Measurements from ENCODE around the gene STXBP5.

STXBP5 gene

DNA sequence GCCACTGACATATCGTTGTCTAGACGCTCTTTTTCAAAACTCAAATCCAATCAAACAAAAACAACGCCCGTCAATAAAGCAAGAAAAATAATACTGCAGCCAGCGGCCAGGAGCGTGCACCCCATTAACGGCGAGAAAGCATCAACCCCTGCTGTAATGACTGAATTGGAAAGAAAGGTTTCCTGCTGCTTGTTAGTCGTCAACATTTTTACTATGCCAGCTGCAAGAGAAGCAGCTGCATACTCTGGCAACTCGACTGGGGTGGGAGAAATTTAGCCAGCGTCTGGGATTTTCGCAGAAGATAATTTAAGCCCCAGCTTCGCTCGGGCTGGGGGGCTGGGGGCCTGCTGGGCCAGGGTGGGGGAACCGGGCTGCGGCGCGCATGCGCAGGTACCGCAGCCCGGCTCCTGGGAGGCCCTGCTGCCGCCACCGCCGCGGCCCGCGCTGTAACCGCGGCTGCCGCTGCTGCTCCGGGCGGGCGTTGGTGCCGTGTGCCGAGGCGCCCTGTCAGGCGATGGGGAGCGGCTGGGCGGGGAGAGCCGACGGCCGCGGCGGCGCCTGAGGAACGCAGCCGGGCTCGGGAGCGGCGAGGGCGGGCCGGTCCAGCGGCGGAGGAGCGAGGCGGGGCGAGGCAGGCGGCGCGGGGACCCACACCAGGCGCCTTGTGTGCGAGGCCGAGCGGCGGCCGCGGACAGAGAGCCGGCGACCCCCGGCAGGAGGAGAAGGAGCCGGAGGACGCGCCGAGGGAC is 732 bp upstream of the STXBP5 start:
- peak overlapping the region; percentile 64; the same call in 1 of the 2 replicates for H3K27ac ChIP-seq
- TF ChIP-seq FOXP2 (optimal IDR thresholded peaks at IDR 0.05; ENCODE audit: control extremely low read depth, extremely low read length, insufficient read depth) = no peak
- TF ChIP-seq POLR2AphosphoS5 (IDR thresholded peaks at IDR 0.05; ENCODE audit: borderline replicate concordance, low read depth, low read length) = peak; percentile 58
- no peak for TF ChIP-seq EZH2 (IDR thresholded peaks at IDR 0.05)
- no peaks in the 10 kb centered on the region for H3K36me3 ChIP-seq (ENCODE audit: insufficient read depth, low read length)
- H3K9ac ChIP-seq (ENCODE audit: insufficient read length) = peak overlapping the region; percentile 69
- no peaks in the 10 kb centered on the region for H3K9me3 ChIP-seq (ENCODE audit: low read depth, low read length)
- peak overlapping the region; percentile 99 for H3K4me3 ChIP-seq
- peak; percentile 56 for DNase-seq (ENCODE audit: low read depth, low spot score)

GRCh38 chr6:147204843-147205311 is 660 bp downstream of the STXBP5 start:
- peak overlapping the region; percentile 60 for H3K9ac ChIP-seq (ENCODE audit: insufficient read length)
- no peak for DNase-seq (ENCODE audit: low read depth, low spot score)
- no peaks in the 10 kb centered on the region for H3K9me3 ChIP-seq (ENCODE audit: low read depth, low read length)
- H3K4me3 ChIP-seq = peak overlapping the region; percentile 99
- TF ChIP-seq FOXP2 (optimal IDR thresholded peaks at IDR 0.05; ENCODE audit: control extremely low read depth, extremely low read length, insufficient read depth) = no peak
- no peak for TF ChIP-seq EZH2 (IDR thresholded peaks at IDR 0.05)
- no peak for TF ChIP-seq POLR2AphosphoS5 (IDR thresholded peaks at IDR 0.05; ENCODE audit: borderline replicate concordance, low read depth, low read length)
- no peak overlapping the region for H3K27ac ChIP-seq
- H3K36me3 ChIP-seq (ENCODE audit: insufficient read depth, low read length) = no peaks in the 10 kb centered on the region

- Histone ChIP-seq H3K4me3 (peak overlapping the region; percentile 99), H3K9ac (ENCODE audit: insufficient read length) (peak overlapping the region; percentile 15), H3K27ac (no peak overlapping the region), H3K9me3 (ENCODE audit: low read depth, low read length) (no peaks in the 10 kb centered on the region), H3K36me3 (ENCODE audit: insufficient read depth, low read length) (no peaks in the 10 kb centered on the region)
- TF ChIP-seq EZH2 (IDR thresholded peaks at IDR 0.05) (no peak), POLR2AphosphoS5 (IDR thresholded peaks at IDR 0.05; ENCODE audit: borderline replicate concordance, low read depth, low read length) (no peak), FOXP2 (optimal IDR thresholded peaks at IDR 0.05; ENCODE audit: control extremely low read depth, extremely low read length, insufficient read depth) (no peak)
- no peak for DNase-seq (ENCODE audit: low read depth, low spot score)
Measured at GRCh38 chr6:147205690-147206600, 1.7 kb downstream of the STXBP5 start.

GRCh38 chr6:147207351-147207750 is 3.1 kb downstream of the STXBP5 start:
- no peak for DNase-seq (ENCODE audit: low read depth, low spot score)
- TF ChIP-seq FOXP2 (optimal IDR thresholded peaks at IDR 0.05; ENCODE audit: control extremely low read depth, extremely low read length, insufficient read depth) = no peak
- TF ChIP-seq POLR2AphosphoS5 (IDR thresholded peaks at IDR 0.05; ENCODE audit: borderline replicate concordance, low read depth, low read length) = no peak
- no peak for TF ChIP-seq EZH2 (IDR thresholded peaks at IDR 0.05)
- no peaks in the 10 kb centered on the region for H3K9me3 ChIP-seq (ENCODE audit: low read depth, low read length)
- no peaks in the 10 kb centered on the region for H3K36me3 ChIP-seq (ENCODE audit: insufficient read depth, low read length)
- no peak overlapping the region for H3K9ac ChIP-seq (ENCODE audit: insufficient read length)
- no peak overlapping the region for H3K4me3 ChIP-seq
- no peak overlapping the region for H3K27ac ChIP-seq

GRCh38 chr6:147207837-147208754 is 3.9 kb downstream of the STXBP5 start:
- DNase-seq (ENCODE audit: low read depth, low spot score) = no peak
- H3K27ac ChIP-seq = no peak overlapping the region
- TF ChIP-seq FOXP2 (optimal IDR thresholded peaks at IDR 0.05; ENCODE audit: control extremely low read depth, extremely low read length, insufficient read depth) (no peak), POLR2AphosphoS5 (IDR thresholded peaks at IDR 0.05; ENCODE audit: borderline replicate concordance, low read depth, low read length) (no peak), EZH2 (IDR thresholded peaks at IDR 0.05) (no peak)
- H3K4me3 ChIP-seq = no peak overlapping the region
- H3K9ac ChIP-seq (ENCODE audit: insufficient read length) = no peak overlapping the region
- no peaks in the 10 kb centered on the region for H3K9me3 ChIP-seq (ENCODE audit: low read depth, low read length)
- no peaks in the 10 kb centered on the region for H3K36me3 ChIP-seq (ENCODE audit: insufficient read depth, low read length)

DNA sequence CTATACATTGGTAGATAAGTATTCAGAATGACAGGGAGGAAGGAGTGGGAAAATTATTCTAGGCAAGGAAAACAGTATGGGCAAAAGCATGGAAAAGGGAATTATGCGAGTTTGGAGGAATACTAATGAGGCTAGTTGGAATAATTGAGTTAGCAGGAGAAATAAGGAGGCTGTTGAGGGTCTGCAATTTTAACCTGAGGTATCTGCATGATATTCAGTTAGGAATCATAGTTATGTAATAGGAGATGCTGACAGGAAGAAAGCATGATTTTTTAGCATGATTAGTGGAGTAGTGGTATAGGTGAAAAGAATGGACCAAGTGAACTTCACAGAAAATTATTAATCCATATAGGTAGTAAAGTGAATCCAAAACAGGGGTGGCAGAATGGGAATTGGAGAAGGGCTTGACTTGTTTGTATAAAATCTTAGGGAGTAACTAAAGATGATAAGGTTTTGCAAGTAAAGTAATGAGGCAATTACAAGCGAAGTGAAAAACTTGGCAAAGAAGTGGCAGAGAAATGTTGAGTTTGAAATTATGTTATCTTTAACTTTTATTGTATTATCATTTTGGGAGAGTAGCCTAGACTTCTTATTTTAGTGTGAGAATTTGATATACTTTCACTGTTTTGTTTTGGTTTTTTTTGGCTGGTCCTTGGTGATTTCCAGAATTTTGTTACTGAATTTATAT is 5.7 kb downstream of the STXBP5 start:
- Histone ChIP-seq H3K9ac (ENCODE audit: insufficient read length) (no peak overlapping the region), H3K4me3 (no peak overlapping the region), H3K9me3 (ENCODE audit: low read depth, low read length) (no peaks in the 10 kb centered on the region), H3K27ac (no peak overlapping the region), H3K36me3 (ENCODE audit: insufficient read depth, low read length) (no peaks in the 10 kb centered on the region)
- DNase-seq (ENCODE audit: low read depth, low spot score) = no peak
- TF ChIP-seq FOXP2 (optimal IDR thresholded peaks at IDR 0.05; ENCODE audit: control extremely low read depth, extremely low read length, insufficient read depth) = no peak

GRCh38 chr6:147211349-147211748 is 7.1 kb downstream of the STXBP5 start:
- no peak overlapping the region for H3K9ac ChIP-seq (ENCODE audit: insufficient read length)
- TF ChIP-seq POLR2AphosphoS5 (IDR thresholded peaks at IDR 0.05; ENCODE audit: borderline replicate concordance, low read depth, low read length) = no peak
- no peaks in the 10 kb centered on the region for H3K36me3 ChIP-seq (ENCODE audit: insufficient read depth, low read length)
- H3K27ac ChIP-seq = no peak overlapping the region
- no peak overlapping the region for H3K4me3 ChIP-seq
- no peak for DNase-seq (ENCODE audit: low read depth, low spot score)
- H3K9me3 ChIP-seq (ENCODE audit: low read depth, low read length) = no peaks in the 10 kb centered on the region
